Vagina (tissue), 2 donors: ENCODE results near the gene AGAP3. TPM values are rescaled to one million over a fixed set of nuclear protein-coding genes. Genes with fewer than 3 reads are reported as not detected.

Source experiments
- DNase-seq, 2 donors: peaks; one replicate each; pipeline ENCODE4 v3.0.0-alpha.2; 2017; ENCODE audit errors: extremely low spot score in 2 of 2
- H3K27ac ChIP-seq: fragments of 200-600 bp; sonication (generic); one replicate; pipeline ENCODE4 v1.5.1; 2019
- H3K27me3 ChIP-seq: fragments of 200-600 bp; sonication (generic); one replicate; pipeline ENCODE4 v1.5.1; 2019
- H3K36me3 ChIP-seq, 2 donors: fragments of 200-600 bp; sonication (generic); one replicate each; pipeline ENCODE4 v1.5.1; 2017 to 2019
- H3K4me1 ChIP-seq: fragments of 200-600 bp; sonication (generic); one replicate; pipeline ENCODE4 v1.5.1; 2019
- H3K4me3 ChIP-seq, 2 donors: fragments of 200-600 bp; sonication (generic); 1 replicate in 1 of 2; 2 replicates in 1 of 2; pipeline ENCODE4 v1.5.1; 2016 to 2019
- H3K9me3 ChIP-seq: fragments of 200-600 bp; sonication (generic); one replicate; pipeline ENCODE4 v1.5.1; 2019
- POLR2A ChIP-seq, 2 donors: fragments of 450-650 bp; IDR thresholded peaks; one replicate each; pipeline ENCODE4 v1.6.1; 2017; ENCODE audit warnings: antibody characterized with exemption in 2 of 2, mild to moderate bottlenecking in 2 of 2, moderate library complexity in 2 of 2
- POLR2AphosphoS5 ChIP-seq, 2 donors: sonication (generic); formaldehyde crosslinking; IDR thresholded peaks; one replicate each; pipeline ENCODE4 v1.9.0; 2017; ENCODE audit warnings: antibody characterized with exemption in 2 of 2, mild to moderate bottlenecking in 2 of 2, low read depth in 1 of 2; ENCODE audit not compliant: insufficient read depth in 1 of 2
- intact Hi-C: fragments of 100-400 bp; cut with DNase I; formaldehyde crosslinking; loops from one replicate; pipeline ENCODE4 v1.15.1; 2023
- total RNA-seq: library from RNA; depleted of rRNA; stranded (reverse); fragments of >200 nt; gene quantifications from one replicate; pipeline ENCODE4 v1.2.3, GENCODE V29; 2016
- TF ChIP-seq, protein P1 (sequence below), 3 experiments: fragments of 450-650 bp in 2 of 3; fragments of 200-600 bp in 1 of 3; sonication (generic) in 1 of 3; IDR thresholded peaks; one replicate each; pipeline ENCODE4 v1.5.1; 2017 to 2019; ENCODE audit warnings: antibody characterized with exemption in 3 of 3, mild to moderate bottlenecking in 2 of 3, moderate library complexity in 2 of 3

Gene AGAP3
- total RNA-seq, 1 donor from 2014 or later: 98.2 TPM

DNA sequence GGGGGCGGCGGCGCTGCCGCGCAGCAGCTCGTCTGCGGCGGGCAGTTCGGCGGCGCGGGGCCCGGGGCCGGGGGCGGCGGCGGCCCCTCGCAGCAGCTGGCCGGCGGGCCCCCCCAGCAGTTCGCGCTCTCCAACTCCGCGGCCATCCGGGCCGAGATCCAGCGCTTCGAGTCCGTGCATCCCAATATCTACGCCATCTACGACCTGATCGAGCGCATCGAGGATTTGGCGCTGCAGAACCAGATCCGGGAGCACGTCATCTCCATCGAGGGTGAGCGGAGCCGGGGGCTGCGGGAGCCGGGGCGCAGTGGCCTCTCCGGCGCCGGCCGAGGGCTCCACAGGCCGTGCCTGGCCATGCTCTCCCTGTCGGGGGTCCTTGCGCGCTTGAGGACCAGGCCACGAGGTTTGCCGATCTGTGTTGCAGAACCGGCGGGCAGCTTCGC lies 548 bp downstream of the AGAP3 start:
- Histone ChIP-seq H3K9me3 (no peaks in the 10 kb centered on the region), H3K36me3 (no peaks in the 10 kb centered on the region), H3K4me3 (peak overlapping the region; percentile 80 to 82), H3K4me1 (peaks cover 70% of the 10 kb centered on the region), H3K27ac (peak overlapping the region; percentile 89), H3K27me3 (no peaks in the 10 kb centered on the region)
- intact Hi-C loops: loop anchor here (2.0 kb wide), 1 partner anchor 28 kb away; the partner anchor contains the start of gene SLC4A2
- DNase-seq: no peak
- TF ChIP-seq POLR2AphosphoS5 (IDR thresholded peaks at IDR 0.05; ENCODE audit: insufficient read depth in 1 of 2, low read depth in 1 of 2) (peak in 1 of 2 donors; percentile 9), POLR2A (IDR thresholded peaks at IDR 0.05) (no peak)

DNA sequence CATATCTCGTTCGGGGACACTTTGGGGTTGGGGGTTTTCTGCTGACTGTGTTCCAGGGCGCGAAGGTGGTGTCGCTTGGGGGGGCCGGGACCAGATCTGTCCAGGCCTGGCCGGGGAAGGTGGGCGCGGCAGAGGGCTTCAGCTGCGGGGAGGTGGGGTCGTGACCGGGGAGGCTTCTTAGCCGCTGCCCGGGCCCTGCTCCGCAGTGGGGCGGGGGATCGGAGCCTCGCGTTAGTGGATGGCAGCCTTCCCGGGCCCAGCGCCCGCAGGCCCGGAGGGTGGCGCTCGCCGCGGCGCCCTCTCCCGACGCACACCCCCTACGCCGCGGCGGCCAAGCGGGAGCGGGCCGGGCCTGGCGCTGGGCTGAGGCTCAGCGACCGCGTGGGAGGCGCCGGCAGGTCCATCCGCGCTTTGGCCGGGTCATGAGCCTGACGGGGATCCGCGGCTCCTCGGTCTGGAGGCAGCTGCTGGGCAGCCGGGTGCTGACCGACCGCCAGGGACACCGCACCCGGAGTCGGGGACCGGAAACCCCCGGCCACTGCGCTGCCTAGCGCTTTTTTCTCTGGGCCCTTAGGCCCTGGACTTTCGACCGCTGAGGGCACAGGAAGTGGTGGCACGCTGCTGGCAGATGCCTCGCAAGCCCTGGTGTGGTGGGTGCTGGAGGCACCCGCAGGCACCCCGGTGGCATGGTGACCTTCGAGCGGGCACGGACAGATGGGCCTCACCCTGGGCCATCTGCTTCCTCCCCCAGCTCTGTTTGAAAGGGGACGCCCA lies 1.2 kb downstream of the AGAP3 start:
- H3K4me1 ChIP-seq: peaks cover 69% of the 10 kb centered on the region
- intact Hi-C loops: loop anchor here (2.0 kb wide), 1 partner anchor 29 kb away; the partner anchor contains the start of gene SLC4A2
- H3K36me3 ChIP-seq: no peaks in the 10 kb centered on the region
- peak overlapping the region; percentile 80 to 82 for H3K4me3 ChIP-seq
- no peaks in the 10 kb centered on the region for H3K27me3 ChIP-seq
- H3K9me3 ChIP-seq: no peaks in the 10 kb centered on the region
- no peak for DNase-seq
- TF ChIP-seq, protein P1, sequence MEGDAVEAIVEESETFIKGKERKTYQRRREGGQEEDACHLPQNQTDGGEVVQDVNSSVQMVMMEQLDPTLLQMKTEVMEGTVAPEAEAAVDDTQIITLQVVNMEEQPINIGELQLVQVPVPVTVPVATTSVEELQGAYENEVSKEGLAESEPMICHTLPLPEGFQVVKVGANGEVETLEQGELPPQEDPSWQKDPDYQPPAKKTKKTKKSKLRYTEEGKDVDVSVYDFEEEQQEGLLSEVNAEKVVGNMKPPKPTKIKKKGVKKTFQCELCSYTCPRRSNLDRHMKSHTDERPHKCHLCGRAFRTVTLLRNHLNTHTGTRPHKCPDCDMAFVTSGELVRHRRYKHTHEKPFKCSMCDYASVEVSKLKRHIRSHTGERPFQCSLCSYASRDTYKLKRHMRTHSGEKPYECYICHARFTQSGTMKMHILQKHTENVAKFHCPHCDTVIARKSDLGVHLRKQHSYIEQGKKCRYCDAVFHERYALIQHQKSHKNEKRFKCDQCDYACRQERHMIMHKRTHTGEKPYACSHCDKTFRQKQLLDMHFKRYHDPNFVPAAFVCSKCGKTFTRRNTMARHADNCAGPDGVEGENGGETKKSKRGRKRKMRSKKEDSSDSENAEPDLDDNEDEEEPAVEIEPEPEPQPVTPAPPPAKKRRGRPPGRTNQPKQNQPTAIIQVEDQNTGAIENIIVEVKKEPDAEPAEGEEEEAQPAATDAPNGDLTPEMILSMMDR (IDR thresholded peaks at IDR 0.05): peak in 1 of 3 experiments; percentile 32
- TF ChIP-seq POLR2AphosphoS5 (IDR thresholded peaks at IDR 0.05; ENCODE audit: insufficient read depth in 1 of 2, low read depth in 1 of 2) (peak in 1 of 2 donors; percentile 30), POLR2A (IDR thresholded peaks at IDR 0.05) (no peak)
- peak overlapping the region; percentile 89 for H3K27ac ChIP-seq

DNA sequence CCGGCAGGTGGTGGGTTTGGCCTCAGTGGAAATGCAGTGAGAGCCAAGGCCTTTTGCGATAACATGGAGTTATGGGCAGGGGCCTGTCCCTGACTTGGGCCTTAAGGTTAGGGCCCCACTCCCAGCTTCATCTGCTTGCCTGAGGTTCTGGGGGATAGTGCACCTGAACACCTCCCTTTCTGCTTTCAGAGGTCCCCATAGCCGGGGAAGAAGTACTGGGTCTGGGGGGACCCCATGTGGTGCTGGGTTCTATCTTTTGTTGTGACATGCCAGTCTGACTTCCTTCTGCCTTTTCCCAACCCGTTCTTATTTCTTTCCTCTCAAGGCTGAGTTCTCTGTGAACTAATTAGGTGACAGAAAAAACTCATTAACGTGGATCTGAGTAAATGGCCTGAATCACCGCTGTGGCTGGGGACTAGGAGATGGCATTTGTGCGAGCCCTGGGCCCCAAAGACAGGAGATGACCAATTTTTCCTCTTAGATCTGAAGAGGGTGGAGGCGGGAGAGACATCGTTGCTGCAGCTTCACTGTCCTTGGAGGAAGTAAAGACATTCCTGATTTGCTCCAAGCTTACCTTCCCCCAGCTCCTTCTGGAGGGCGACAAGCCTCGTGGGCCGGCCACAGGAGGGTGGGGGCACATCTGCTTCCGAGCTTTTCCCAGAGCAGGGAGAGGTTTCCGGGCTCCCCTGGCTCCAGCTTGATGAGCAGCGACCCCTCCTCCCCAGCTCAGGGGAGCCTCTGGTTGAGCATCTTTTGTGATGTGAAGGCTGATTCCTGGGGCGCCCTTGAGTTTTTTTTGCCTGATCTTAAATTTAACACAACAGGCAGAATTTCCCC lies 2.0 kb downstream of the AGAP3 start:
- intact Hi-C loops: no loop called here
- Histone ChIP-seq H3K27ac (peak overlapping the region; percentile 89), H3K36me3 (no peaks in the 10 kb centered on the region), H3K27me3 (no peaks in the 10 kb centered on the region), H3K4me3 (peak overlapping the region; percentile 80 to 82), H3K9me3 (no peaks in the 10 kb centered on the region), H3K4me1 (peaks cover 72% of the 10 kb centered on the region)
- no peak for DNase-seq
- no peak for TF ChIP-seq POLR2A (IDR thresholded peaks at IDR 0.05)
- no peak for TF ChIP-seq POLR2AphosphoS5 (IDR thresholded peaks at IDR 0.05; ENCODE audit: insufficient read depth in 1 of 2, low read depth in 1 of 2)
- TF ChIP-seq, protein P1 (IDR thresholded peaks at IDR 0.05): no peak

DNA sequence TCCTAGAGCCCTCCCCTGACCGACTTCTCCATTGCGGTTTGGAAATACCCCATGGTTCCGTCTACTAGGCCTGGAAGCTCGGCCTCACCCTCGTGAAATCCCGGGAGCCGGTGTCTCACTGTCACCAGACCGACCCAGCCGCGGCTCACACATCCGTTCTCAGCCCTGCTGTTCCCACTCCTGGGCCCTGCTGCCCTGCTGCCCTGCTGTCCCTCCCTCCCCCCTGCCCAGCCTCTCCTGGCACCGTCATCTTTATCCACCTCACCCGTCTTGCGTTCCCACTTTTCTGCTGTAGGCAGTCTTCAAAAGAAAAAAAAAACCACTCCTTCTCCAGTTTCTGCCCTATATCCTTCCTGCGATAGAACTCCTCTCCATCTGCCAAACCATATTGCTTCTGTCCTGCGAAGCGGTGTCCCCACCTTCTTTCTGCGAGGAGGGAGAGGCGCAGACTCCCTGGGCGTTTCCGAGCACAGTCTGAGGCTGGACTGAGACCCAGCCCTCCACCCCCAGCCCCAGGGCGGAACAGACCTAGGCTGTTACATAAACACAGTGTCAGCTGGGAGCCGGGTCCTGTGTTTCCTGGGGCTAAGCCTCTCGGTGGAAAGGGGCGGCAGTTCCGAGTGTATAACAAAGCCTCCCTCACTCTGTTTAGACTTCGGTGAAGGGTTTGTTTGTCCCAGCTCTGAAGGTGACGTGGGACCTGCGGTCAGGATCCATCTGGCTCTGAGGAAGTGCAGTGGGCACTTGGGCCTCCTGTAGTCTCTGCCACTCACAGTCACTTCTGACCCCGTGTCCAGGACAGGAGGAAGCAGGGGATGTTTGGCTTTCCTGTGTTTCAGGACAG lies 2.8 kb downstream of the AGAP3 start:
- intact Hi-C loops: no loop called here
- H3K36me3 ChIP-seq: no peaks in the 10 kb centered on the region
- H3K4me3 ChIP-seq: peak overlapping the region; percentile 80 to 82
- peak in 1 of 2 donors; percentile 8 for TF ChIP-seq POLR2A (IDR thresholded peaks at IDR 0.05)
- TF ChIP-seq, protein P1 (IDR thresholded peaks at IDR 0.05): no peak
- TF ChIP-seq POLR2AphosphoS5 (IDR thresholded peaks at IDR 0.05; ENCODE audit: insufficient read depth in 1 of 2, low read depth in 1 of 2): peak; percentile 19 to 77
- no peak for DNase-seq
- H3K27ac ChIP-seq: peak overlapping the region; percentile 89
- H3K4me1 ChIP-seq: peaks cover 70% of the 10 kb centered on the region
- no peaks in the 10 kb centered on the region for H3K9me3 ChIP-seq
- no peaks in the 10 kb centered on the region for H3K27me3 ChIP-seq
